GM23248 (cell line): ENCODE measurements around the gene LMO3. TPM values are rescaled to one million over a fixed set of nuclear protein-coding genes. Genes with fewer than 3 reads are reported as not detected.

Source experiments
- DNase-seq: peaks from one replicate; pipeline ENCODE4 v3.0.0-alpha.2; 2015
- H2AFZ ChIP-seq: fragments of 200-600 bp; sonication (generic); 2 replicates; pipeline ENCODE4 v1.6.1; 2016; ENCODE audit warnings: antibody characterized with exemption
- H3F3A ChIP-seq: fragments of 200-600 bp; sonication (generic); 2 replicates; pipeline ENCODE4 v1.6.1; 2016; ENCODE audit warnings: mild to moderate bottlenecking, antibody characterized with exemption, mixed run types; ENCODE audit not compliant: insufficient read depth
- H3K27ac ChIP-seq: fragments of 200-600 bp; sonication (generic); 2 replicates; pipeline ENCODE4 v1.5.1; 2016; ENCODE audit warnings: mild to moderate bottlenecking
- H3K27me3 ChIP-seq: fragments of 200-600 bp; sonication (generic); replicated peaks from 2 replicates; pipeline ENCODE4 v1.6.1; 2016; ENCODE audit warnings: mild to moderate bottlenecking; ENCODE audit not compliant: insufficient read depth
- H3K36me3 ChIP-seq: fragments of 200-600 bp; sonication (generic); 2 replicates; pipeline ENCODE4 v1.6.1; 2016; ENCODE audit warnings: low read depth, mild to moderate bottlenecking
- H3K4me1 ChIP-seq: fragments of 200-600 bp; sonication (generic); 2 replicates; pipeline ENCODE4 v1.6.1; 2016; ENCODE audit warnings: mild to moderate bottlenecking; ENCODE audit not compliant: insufficient read depth
- H3K4me2 ChIP-seq: fragments of 200-600 bp; sonication (generic); one replicate; pipeline ENCODE4 v1.6.1; 2016; ENCODE audit warnings: mild to moderate bottlenecking; ENCODE audit not compliant: unreplicated experiment
- H3K4me3 ChIP-seq: fragments of 200-600 bp; sonication (generic); 2 replicates; pipeline ENCODE4 v1.5.1; 2016; ENCODE audit warnings: mild to moderate bottlenecking
- H3K79me2 ChIP-seq: fragments of 200-600 bp; sonication (generic); 2 replicates; pipeline ENCODE4 v1.6.1; 2016; ENCODE audit warnings: mild to moderate bottlenecking; ENCODE audit not compliant: insufficient read depth
- H3K9ac ChIP-seq: fragments of 200-600 bp; sonication (generic); 2 replicates; pipeline ENCODE4 v1.6.1; 2016; ENCODE audit warnings: mild to moderate bottlenecking
- H3K9me2 ChIP-seq: fragments of 200-600 bp; sonication (generic); 2 replicates; pipeline ENCODE4 v1.6.1; 2016; ENCODE audit warnings: mixed run types, mild to moderate bottlenecking, moderate library complexity; ENCODE audit not compliant: insufficient read depth
- H3K9me3 ChIP-seq: fragments of 200-600 bp; sonication (generic); one replicate; pipeline ENCODE4 v1.6.1; 2017; ENCODE audit warnings: low read depth
- H4K20me1 ChIP-seq: fragments of 200-600 bp; sonication (generic); 2 replicates; pipeline ENCODE4 v1.6.0; 2016; ENCODE audit not compliant: insufficient read depth
- EZH2 ChIP-seq: fragments of 200-600 bp; sonication (generic); IDR thresholded peaks from 2 replicates; pipeline ENCODE4 v1.6.1; 2018; ENCODE audit warnings: antibody characterized with exemption, mild to moderate bottlenecking; ENCODE audit not compliant: insufficient read depth, poor library complexity, severe bottlenecking
- EZH2phosphoT487 ChIP-seq: fragments of 200-600 bp; sonication (generic); IDR thresholded peaks from 2 replicates; pipeline ENCODE4 v1.6.1; 2018; ENCODE audit warnings: antibody characterized with exemption, moderate library complexity, mild to moderate bottlenecking, low read depth; ENCODE audit not compliant: insufficient read depth
- WGBS, 2 experiments: methylation state at CpG; one replicate each; pipeline ENCODE4 v1.1.6; 2015 to 2017; ENCODE audit warnings: low lambda C conversion rate in 2 of 2, low coverage in 1 of 2; ENCODE audit errors: missing lambda C conversion rate in 2 of 2; 5-methylcytosine and 5-hydroxymethylcytosine counted together
- in situ Hi-C: fragments of 300-500 bp; cut with MboI; formaldehyde crosslinking; loops from 2 replicates; pipeline ENCODE4 v1.15.0; 2020
- polyA plus RNA-seq: library from polyadenylated mRNA; unstranded; fragments of >200 nt; fragmentation: Nextera tagmentation; extraction: Ambion mirVana; gene quantifications from 2 replicates; pipeline ENCODE4 v1.2.1, GENCODE V29; 2016
- total RNA-seq: library from RNA; depleted of rRNA; stranded (reverse); fragments of >200 nt; shearing (Covaris generic); gene quantifications from 2 replicates; pipeline ENCODE4 v1.2.3, GENCODE V29; 2014

LMO3 gene
- total and polyA plus RNA-seq, 2 experiments from 2014 or later: 0.38 TPM; not detected in 1

DNA sequence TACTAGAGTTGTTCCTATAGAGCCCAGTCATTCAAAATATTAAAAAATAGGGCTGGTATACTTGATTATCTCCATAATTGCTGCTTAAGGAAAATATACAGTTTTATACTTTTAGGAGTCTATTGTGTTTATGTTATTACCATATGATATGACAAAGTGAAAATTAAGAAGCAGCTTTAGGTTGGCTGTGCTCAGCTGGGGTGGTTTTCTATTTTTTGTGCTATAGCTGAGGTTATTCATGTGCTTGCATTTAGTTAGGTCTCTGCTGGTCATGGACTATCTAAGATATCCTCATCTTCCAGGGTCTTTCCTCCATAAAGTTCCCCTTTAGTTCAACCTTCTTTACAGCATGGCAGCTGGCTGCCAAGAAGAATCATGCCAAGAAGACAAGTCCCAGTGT, 13.6 kb upstream of the LMO3 start:
- no peaks in the 10 kb centered on the region for H3F3A ChIP-seq
- no peaks in the 10 kb centered on the region for H4K20me1 ChIP-seq
- no peak overlapping the region for H3K4me3 ChIP-seq
- no peak overlapping the region for H2AFZ ChIP-seq
- H3K79me2 ChIP-seq: no peaks in the 10 kb centered on the region
- H3K9me2 ChIP-seq: no peaks in the 10 kb centered on the region
- H3K27me3 ChIP-seq: no peaks in the 10 kb centered on the region
- H3K27ac ChIP-seq: no peak overlapping the region
- TF ChIP-seq EZH2 (no peak), EZH2phosphoT487 (no peak)
- no peaks in the 10 kb centered on the region for H3K9me3 ChIP-seq
- H3K4me1 ChIP-seq: no peaks in the 10 kb centered on the region
- in situ Hi-C loops: no loop called here
- no peak overlapping the region for H3K9ac ChIP-seq
- H3K4me2 ChIP-seq: no peak overlapping the region
- no peak for DNase-seq
- no peaks in the 10 kb centered on the region for H3K36me3 ChIP-seq

DNA sequence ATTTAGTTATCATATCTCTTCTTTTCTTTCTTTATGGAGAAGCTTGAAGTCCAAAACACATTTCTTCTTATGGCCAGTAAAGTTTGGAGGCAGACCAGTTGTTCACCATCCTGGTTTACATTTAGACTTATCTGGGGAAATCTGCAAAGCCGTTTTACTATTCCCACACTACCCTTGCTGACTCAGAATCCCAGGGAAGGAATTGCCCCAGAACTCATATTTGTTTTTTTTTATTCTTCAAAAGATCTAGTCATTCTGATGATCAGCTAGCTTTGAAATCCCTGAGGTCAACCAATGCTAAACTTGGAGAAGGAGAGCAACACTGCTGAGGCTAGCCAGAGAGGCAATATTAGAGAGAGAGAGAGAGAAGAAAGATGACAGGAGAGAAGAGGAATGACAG, 12.3 kb upstream of the LMO3 start:
- Histone ChIP-seq H3K36me3 (no peaks in the 10 kb centered on the region), H3K4me1 (no peaks in the 10 kb centered on the region), H4K20me1 (no peaks in the 10 kb centered on the region), H3K9me3 (no peaks in the 10 kb centered on the region), H3K27me3 (no peaks in the 10 kb centered on the region), H3K9me2 (no peaks in the 10 kb centered on the region), H3K9ac (no peak overlapping the region), H2AFZ (no peak overlapping the region), H3K4me2 (no peak overlapping the region), H3K27ac (no peak overlapping the region), H3F3A (no peaks in the 10 kb centered on the region), H3K4me3 (no peak overlapping the region), H3K79me2 (no peaks in the 10 kb centered on the region)
- in situ Hi-C loops: no loop called here
- no peak for TF ChIP-seq EZH2phosphoT487
- no peak for TF ChIP-seq EZH2
- 67 to 75% methylated on average over 1 of the region's 1 CpG for WGBS, 2 experiments
- DNase-seq: no peak

DNA sequence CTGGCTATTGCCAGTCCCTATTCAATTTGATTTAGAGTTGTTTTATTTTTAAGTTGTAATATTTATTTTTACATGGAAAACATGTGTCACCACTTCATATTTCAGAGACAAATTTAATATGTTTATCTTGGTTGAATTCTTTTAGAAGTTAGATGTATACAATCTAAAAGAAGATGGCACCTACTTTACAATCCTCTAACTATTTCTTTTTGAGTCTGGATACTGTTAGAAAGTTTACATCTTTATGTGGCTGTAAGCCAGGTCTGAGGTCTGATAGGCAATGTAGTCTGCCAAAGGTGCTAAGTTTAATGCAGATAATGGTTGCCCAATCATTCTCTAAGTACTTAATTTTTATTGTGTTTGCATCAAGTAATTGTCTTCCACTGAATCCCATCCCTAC, 7.2 kb upstream of the LMO3 start:
- in situ Hi-C loops: no loop called here
- TF ChIP-seq EZH2 (no peak), EZH2phosphoT487 (no peak)
- H3K4me1 ChIP-seq: peaks cover 2% of the 10 kb centered on the region; the same call in 1 of the 2 replicates
- H3K27ac ChIP-seq: no peak overlapping the region
- H3K9me2 ChIP-seq: no peaks in the 10 kb centered on the region
- no peaks in the 10 kb centered on the region for H4K20me1 ChIP-seq
- no peak overlapping the region for H3K9ac ChIP-seq
- H3K4me3 ChIP-seq: no peak overlapping the region
- no peaks in the 10 kb centered on the region for H3F3A ChIP-seq
- no peaks in the 10 kb centered on the region for H3K36me3 ChIP-seq
- H3K27me3 ChIP-seq: no peaks in the 10 kb centered on the region
- DNase-seq: no peak
- no peaks in the 10 kb centered on the region for H3K9me3 ChIP-seq
- no peak overlapping the region for H3K4me2 ChIP-seq
- H2AFZ ChIP-seq: no peak overlapping the region
- no peaks in the 10 kb centered on the region for H3K79me2 ChIP-seq

DNA sequence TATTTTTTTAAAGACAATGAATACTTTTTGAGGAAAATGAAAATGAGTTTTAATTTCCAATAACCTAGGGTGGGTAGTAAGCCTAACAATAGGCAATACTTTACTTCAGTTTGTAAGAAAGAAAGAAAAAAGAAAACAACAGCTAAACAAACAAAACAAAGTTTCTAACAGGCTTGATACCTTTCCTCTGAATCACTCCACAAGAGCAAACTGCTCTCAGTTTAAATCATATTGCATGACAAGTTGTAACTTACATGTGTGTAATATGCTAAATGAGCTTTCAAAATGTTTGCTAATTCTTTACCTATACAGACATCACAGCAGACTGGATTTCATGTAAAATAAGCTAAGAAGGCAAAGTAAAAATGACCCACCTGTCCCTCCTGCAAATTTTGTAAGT, 6.7 kb upstream of the LMO3 start:
- H3K27ac ChIP-seq: no peak overlapping the region

DNA sequence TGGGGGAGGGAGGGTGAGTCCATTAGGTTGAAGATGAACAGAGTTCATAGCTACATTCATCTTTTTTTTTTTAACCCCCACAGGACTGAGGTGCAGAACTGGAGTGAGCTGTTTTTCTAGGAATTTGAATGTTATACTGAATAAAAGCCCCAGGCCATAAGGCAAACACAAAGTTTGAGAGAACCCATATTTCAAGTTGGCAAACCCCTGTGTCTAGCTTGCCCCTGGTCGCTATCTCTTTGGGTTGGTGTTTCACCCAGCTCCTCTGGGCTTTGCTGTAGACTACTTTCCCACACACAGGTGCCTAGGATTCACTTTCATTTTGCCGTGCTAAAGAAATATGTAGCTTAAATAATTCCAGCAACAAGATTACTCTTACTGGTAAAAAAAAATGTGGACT, 5.2 kb upstream of the LMO3 start:
- no peaks in the 10 kb centered on the region for H4K20me1 ChIP-seq
- no peak for DNase-seq
- H3K9me2 ChIP-seq: no peaks in the 10 kb centered on the region
- no peaks in the 10 kb centered on the region for H3K9me3 ChIP-seq
- H3K79me2 ChIP-seq: no peaks in the 10 kb centered on the region
- no peak overlapping the region for H3K4me2 ChIP-seq
- no peaks in the 10 kb centered on the region for H3K36me3 ChIP-seq
- no peak for TF ChIP-seq EZH2
- TF ChIP-seq EZH2phosphoT487: no peak
- peaks cover 8% of the 10 kb centered on the region; the same call in 1 of the 2 replicates for H3K4me1 ChIP-seq
- 94 to 96% methylated on average over 2 of the region's 2 CpGs for WGBS, 2 experiments
- H2AFZ ChIP-seq: no peak overlapping the region
- H3K27ac ChIP-seq: no peak overlapping the region
- H3K9ac ChIP-seq: no peak overlapping the region
- no peaks in the 10 kb centered on the region for H3F3A ChIP-seq
- H3K27me3 ChIP-seq: no peaks in the 10 kb centered on the region
- in situ Hi-C loops: no loop called here
- H3K4me3 ChIP-seq: no peak overlapping the region

More for the DNA sequence above, 6.7 kb upstream of the LMO3 start:
- peak; percentile 35 for DNase-seq
- TF ChIP-seq EZH2phosphoT487: no peak
- no peak for TF ChIP-seq EZH2
- Histone ChIP-seq H3K9me2 (no peaks in the 10 kb centered on the region), H3K4me1 (peaks cover 2% of the 10 kb centered on the region; the same call in 1 of the 2 replicates), H3K27me3 (no peaks in the 10 kb centered on the region), H3F3A (no peaks in the 10 kb centered on the region), H3K9me3 (no peaks in the 10 kb centered on the region), H3K4me3 (no peak overlapping the region), H4K20me1 (no peaks in the 10 kb centered on the region), H3K4me2 (no peak overlapping the region), H3K79me2 (no peaks in the 10 kb centered on the region), H3K9ac (no peak overlapping the region), H3K36me3 (no peaks in the 10 kb centered on the region), H2AFZ (no peak overlapping the region)
- in situ Hi-C loops: no loop called here
